ENCODE data around the gene ITPKB. TPM values are rescaled to one million over a fixed set of nuclear protein-coding genes. Genes with fewer than 3 reads are reported as not detected.

Gene ITPKB
- total and polyA plus RNA-seq, 2 experiments from 2014 or later, result 0.31 to 5.2 TPM

DNA sequence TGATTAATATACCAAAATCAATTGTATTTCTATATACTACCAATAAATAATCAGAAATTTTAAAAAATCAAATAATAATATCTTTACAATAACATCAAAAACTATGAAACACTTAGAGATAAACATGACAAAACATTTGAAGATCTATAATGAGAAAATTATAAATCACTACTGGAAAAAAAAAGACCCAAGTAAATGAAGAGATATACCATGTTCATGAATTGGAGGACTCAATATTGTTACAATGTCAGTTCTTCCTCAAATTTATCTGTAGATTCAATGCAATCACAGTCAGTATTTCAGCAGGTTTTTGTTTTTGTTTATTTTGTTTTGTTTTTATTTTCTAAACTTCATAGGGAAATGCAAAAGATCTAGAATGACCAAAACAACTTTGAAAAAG is 4.2 kb upstream of the ITPKB start:
- Histone ChIP-seq H3K4me1 (ENCODE audit: insufficient read depth) (peaks cover 7% of the 10 kb centered on the region; the same call in 1 of the 2 replicates), H3K36me3 (ENCODE audit: insufficient read depth) (no peaks in the 10 kb centered on the region), H2AFZ (no peak overlapping the region), H3K4me2 (no peak overlapping the region), H3K27ac (ENCODE audit: low read depth) (no peak overlapping the region), H3K79me2 (replicated peaks; ENCODE audit: insufficient read depth) (no peaks in the 10 kb centered on the region), H4K20me1 (replicated peaks; ENCODE audit: insufficient read depth) (no peaks in the 10 kb centered on the region), H3F3A (replicated peaks; ENCODE audit: low read depth) (no peaks in the 10 kb centered on the region), H3K9me2 (ENCODE audit: insufficient read depth) (no peaks in the 10 kb centered on the region), H3K4me3 (no peak overlapping the region), H3K27me3 (ENCODE audit: insufficient read depth) (peaks cover 42% of the 10 kb centered on the region)
- TF ChIP-seq, protein P1, sequence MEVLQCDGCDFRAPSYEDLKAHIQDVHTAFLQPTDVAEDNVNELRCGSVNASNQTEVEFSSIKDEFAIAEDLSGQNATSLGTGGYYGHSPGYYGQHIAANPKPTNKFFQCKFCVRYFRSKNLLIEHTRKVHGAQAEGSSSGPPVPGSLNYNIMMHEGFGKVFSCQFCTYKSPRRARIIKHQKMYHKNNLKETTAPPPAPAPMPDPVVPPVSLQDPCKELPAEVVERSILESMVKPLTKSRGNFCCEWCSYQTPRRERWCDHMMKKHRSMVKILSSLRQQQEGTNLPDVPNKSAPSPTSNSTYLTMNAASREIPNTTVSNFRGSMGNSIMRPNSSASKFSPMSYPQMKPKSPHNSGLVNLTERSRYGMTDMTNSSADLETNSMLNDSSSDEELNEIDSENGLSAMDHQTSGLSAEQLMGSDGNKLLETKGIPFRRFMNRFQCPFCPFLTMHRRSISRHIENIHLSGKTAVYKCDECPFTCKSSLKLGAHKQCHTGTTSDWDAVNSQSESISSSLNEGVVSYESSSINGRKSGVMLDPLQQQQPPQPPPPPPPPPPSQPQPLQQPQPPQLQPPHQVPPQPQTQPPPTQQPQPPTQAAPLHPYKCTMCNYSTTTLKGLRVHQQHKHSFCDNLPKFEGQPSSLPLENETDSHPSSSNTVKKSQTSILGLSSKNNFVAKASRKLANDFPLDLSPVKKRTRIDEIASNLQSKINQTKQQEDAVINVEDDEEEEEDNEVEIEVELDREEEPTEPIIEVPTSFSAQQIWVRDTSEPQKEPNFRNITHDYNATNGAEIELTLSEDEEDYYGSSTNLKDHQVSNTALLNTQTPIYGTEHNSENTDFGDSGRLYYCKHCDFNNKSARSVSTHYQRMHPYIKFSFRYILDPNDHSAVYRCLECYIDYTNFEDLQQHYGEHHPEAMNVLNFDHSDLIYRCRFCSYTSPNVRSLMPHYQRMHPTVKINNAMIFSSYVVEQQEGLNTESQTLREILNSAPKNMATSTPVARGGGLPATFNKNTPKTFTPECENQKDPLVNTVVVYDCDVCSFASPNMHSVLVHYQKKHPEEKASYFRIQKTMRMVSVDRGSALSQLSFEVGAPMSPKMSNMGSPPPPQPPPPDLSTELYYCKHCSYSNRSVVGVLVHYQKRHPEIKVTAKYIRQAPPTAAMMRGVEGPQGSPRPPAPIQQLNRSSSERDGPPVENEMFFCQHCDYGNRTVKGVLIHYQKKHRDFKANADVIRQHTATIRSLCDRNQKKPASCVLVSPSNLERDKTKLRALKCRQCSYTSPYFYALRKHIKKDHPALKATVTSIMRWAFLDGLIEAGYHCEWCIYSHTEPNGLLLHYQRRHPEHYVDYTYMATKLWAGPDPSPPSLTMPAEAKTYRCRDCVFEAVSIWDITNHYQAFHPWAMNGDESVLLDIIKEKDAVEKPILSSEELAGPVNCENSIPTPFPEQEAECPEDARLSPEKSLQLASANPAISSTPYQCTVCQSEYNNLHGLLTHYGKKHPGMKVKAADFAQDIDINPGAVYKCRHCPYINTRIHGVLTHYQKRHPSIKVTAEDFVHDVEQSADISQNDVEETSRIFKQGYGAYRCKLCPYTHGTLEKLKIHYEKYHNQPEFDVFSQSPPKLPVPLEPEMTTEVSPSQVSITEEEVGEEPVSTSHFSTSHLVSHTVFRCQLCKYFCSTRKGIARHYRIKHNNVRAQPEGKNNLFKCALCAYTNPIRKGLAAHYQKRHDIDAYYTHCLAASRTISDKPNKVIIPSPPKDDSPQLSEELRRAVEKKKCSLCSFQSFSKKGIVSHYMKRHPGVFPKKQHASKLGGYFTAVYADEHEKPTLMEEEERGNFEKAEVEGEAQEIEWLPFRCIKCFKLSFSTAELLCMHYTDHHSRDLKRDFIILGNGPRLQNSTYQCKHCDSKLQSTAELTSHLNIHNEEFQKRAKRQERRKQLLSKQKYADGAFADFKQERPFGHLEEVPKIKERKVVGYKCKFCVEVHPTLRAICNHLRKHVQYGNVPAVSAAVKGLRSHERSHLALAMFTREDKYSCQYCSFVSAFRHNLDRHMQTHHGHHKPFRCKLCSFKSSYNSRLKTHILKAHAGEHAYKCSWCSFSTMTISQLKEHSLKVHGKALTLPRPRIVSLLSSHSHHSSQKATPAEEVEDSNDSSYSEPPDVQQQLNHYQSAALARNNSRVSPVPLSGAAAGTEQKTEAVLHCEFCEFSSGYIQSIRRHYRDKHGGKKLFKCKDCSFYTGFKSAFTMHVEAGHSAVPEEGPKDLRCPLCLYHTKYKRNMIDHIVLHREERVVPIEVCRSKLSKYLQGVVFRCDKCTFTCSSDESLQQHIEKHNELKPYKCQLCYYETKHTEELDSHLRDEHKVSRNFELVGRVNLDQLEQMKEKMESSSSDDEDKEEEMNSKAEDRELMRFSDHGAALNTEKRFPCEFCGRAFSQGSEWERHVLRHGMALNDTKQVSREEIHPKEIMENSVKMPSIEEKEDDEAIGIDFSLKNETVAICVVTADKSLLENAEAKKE (CRISPR knock-in tag; IDR thresholded peaks at IDR 0.05), result no peak
- TF ChIP-seq CREB1 (CRISPR knock-in tag; IDR thresholded peaks at IDR 0.05; ENCODE audit: low read depth), result no peak
- TF ChIP-seq, protein P2, sequence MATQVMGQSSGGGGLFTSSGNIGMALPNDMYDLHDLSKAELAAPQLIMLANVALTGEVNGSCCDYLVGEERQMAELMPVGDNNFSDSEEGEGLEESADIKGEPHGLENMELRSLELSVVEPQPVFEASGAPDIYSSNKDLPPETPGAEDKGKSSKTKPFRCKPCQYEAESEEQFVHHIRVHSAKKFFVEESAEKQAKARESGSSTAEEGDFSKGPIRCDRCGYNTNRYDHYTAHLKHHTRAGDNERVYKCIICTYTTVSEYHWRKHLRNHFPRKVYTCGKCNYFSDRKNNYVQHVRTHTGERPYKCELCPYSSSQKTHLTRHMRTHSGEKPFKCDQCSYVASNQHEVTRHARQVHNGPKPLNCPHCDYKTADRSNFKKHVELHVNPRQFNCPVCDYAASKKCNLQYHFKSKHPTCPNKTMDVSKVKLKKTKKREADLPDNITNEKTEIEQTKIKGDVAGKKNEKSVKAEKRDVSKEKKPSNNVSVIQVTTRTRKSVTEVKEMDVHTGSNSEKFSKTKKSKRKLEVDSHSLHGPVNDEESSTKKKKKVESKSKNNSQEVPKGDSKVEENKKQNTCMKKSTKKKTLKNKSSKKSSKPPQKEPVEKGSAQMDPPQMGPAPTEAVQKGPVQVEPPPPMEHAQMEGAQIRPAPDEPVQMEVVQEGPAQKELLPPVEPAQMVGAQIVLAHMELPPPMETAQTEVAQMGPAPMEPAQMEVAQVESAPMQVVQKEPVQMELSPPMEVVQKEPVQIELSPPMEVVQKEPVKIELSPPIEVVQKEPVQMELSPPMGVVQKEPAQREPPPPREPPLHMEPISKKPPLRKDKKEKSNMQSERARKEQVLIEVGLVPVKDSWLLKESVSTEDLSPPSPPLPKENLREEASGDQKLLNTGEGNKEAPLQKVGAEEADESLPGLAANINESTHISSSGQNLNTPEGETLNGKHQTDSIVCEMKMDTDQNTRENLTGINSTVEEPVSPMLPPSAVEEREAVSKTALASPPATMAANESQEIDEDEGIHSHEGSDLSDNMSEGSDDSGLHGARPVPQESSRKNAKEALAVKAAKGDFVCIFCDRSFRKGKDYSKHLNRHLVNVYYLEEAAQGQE (IDR thresholded peaks at IDR 0.05; ENCODE audit: unreplicated experiment), result no peak
- TF ChIP-seq JUNB (IDR thresholded peaks at IDR 0.05; ENCODE audit: unreplicated experiment), result no peak
- TF ChIP-seq EZH2phosphoT487 (IDR thresholded peaks at IDR 0.05; ENCODE audit: unreplicated experiment), result no peak
- TF ChIP-seq EZH2 (IDR thresholded peaks at IDR 0.05; ENCODE audit: low read depth, unreplicated experiment), result no peak
- TF ChIP-seq ZNF114 (CRISPR knock-in tag; IDR thresholded peaks at IDR 0.05), result no peak
- TF ChIP-seq, protein P3, sequence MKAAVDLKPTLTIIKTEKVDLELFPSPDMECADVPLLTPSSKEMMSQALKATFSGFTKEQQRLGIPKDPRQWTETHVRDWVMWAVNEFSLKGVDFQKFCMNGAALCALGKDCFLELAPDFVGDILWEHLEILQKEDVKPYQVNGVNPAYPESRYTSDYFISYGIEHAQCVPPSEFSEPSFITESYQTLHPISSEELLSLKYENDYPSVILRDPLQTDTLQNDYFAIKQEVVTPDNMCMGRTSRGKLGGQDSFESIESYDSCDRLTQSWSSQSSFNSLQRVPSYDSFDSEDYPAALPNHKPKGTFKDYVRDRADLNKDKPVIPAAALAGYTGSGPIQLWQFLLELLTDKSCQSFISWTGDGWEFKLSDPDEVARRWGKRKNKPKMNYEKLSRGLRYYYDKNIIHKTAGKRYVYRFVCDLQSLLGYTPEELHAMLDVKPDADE (IDR thresholded peaks at IDR 0.05), result no peak
- TF ChIP-seq NANOG (IDR thresholded peaks at IDR 0.05; ENCODE audit: borderline replicate concordance), result no peak
- DNase-seq (ENCODE audit: low spot score) (no peak), ATAC-seq (no peak)
- Mint-ChIP-seq H3K4me3 (no peak overlapping the region), H3K4me1 (peaks cover 10% of the 10 kb centered on the region; the same call in 2 of the 3 replicates), H3K27me3 (ENCODE audit: insufficient read depth, low read depth, poor library complexity) (peaks cover 17% of the 10 kb centered on the region), H3K9me3 (peaks cover 4% of the 10 kb centered on the region; the same call in 2 of the 3 replicates), H3K36me3 (ENCODE audit: low read depth) (no peaks in the 10 kb centered on the region), H3K27ac (no peak overlapping the region)

Data from GM23338 (cell line).